Ovary (tissue), 3 donors: ENCODE results near the gene XYLT1.

Experiments used
- EP300 ChIP-seq: sonication (generic); formaldehyde crosslinking; IDR thresholded peaks from one replicate; pipeline ENCODE4 v1.6.1; 2017; ENCODE audit warnings: antibody characterized with exemption
- POLR2A ChIP-seq: fragments of 450-650 bp; IDR thresholded peaks from one replicate; pipeline ENCODE4 v1.6.1; 2017; ENCODE audit warnings: antibody characterized with exemption, mild to moderate bottlenecking, moderate library complexity
- TF ChIP-seq, protein P1 (sequence below), 3 donors: fragments of 450-650 bp in 2 of 3; fragments of 200-600 bp in 1 of 3; IDR thresholded peaks; one replicate each; pipeline versions ENCODE4 v1.5.1 to v1.8.0; 2016 to 2022; ENCODE audit warnings: antibody characterized with exemption in 3 of 3, mild to moderate bottlenecking in 1 of 3
- donor health status: DM: no; HTN: no; CAD: no.

DNA sequence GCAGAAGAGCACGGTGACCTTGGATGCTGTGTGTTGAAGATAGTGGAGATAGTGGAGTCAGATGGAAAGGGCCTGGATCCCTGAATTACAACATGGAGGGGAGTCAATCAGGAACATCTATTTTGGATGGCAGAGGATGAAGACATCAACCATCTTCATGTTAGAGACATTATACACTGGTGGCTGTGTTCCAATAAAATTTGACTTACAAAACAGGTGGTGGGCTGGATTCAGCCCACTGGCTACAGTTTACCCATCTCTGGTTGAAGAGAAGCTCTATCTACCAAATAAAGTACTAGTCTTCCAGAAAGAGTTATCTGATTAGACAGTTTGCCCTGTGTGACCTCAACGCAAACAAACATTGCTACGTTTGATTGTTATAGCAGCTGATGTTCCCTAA lies 247.2 kb downstream of the XYLT1 start:
- TF ChIP-seq, protein P1, sequence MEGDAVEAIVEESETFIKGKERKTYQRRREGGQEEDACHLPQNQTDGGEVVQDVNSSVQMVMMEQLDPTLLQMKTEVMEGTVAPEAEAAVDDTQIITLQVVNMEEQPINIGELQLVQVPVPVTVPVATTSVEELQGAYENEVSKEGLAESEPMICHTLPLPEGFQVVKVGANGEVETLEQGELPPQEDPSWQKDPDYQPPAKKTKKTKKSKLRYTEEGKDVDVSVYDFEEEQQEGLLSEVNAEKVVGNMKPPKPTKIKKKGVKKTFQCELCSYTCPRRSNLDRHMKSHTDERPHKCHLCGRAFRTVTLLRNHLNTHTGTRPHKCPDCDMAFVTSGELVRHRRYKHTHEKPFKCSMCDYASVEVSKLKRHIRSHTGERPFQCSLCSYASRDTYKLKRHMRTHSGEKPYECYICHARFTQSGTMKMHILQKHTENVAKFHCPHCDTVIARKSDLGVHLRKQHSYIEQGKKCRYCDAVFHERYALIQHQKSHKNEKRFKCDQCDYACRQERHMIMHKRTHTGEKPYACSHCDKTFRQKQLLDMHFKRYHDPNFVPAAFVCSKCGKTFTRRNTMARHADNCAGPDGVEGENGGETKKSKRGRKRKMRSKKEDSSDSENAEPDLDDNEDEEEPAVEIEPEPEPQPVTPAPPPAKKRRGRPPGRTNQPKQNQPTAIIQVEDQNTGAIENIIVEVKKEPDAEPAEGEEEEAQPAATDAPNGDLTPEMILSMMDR (IDR thresholded peaks at IDR 0.05), result no peak
- no peak for TF ChIP-seq EP300
- no peak for TF ChIP-seq POLR2A
